AG09319 (cell line): ENCODE data around the gene CFAP221.

Source experiments
- DNase-seq: peaks from one replicate; pipeline ENCODE4 v3.0.0-alpha.2; 2010; ENCODE audit warnings: low read depth; ENCODE audit errors: extremely low read depth
- CTCF ChIP-seq: IDR thresholded peaks from 2 replicates; pipeline ENCODE4 v1.5.1; 2011; ENCODE audit warnings: low read depth, mild to moderate bottlenecking, inconsistent platforms, low read length, moderate library complexity

Gene CFAP221

GRCh38 chr2:119523383-119523951 lies 20.8 kb upstream of the CFAP221 start:
- no peak for TF ChIP-seq CTCF
- DNase-seq, result no peak

GRCh38 chr2:119523952-119524694 lies 20.1 kb upstream of the CFAP221 start, which contains the start of gene SCTR:
Gene SCTR, minus strand, starts transcription at chr2:119524483. Its CDS starts 257 bp downstream, at chr2:119524226.
- DNase-seq, result no peak
- no peak for TF ChIP-seq CTCF

GRCh38 chr2:119525614-119526013 lies 18.6 kb upstream of the CFAP221 start:
- no peak for DNase-seq
- no peak for TF ChIP-seq CTCF

GRCh38 chr2:119527999-119528398 lies 16.2 kb upstream of the CFAP221 start:
- no peak for DNase-seq
- TF ChIP-seq CTCF, result no peak

- no peak for TF ChIP-seq CTCF
- DNase-seq, result no peak
Measured at GRCh38 chr2:119531292-119531691, 13.0 kb upstream of the CFAP221 start.

GRCh38 chr2:119533560-119533959 lies 10.7 kb upstream of the CFAP221 start:
- TF ChIP-seq CTCF, result no peak
- no peak for DNase-seq

- no peak for TF ChIP-seq CTCF
- DNase-seq, result no peak
Measured at GRCh38 chr2:119536211-119536610, 8.0 kb upstream of the CFAP221 start.
